Gastrocnemius medialis (tissue), 4 donors: ENCODE data around the gene VWA1.

Experiments used
- CTCF ChIP-seq, 5 experiments: fragments of 450-650 bp in 3 of 5; fragments of 200-600 bp in 2 of 5; sonication (generic) in 2 of 5; IDR thresholded peaks in 4 of 5; conservative IDR thresholded peaks in 1 of 5; 1 replicate in 4 of 5; 2 replicates in 1 of 5; pipeline ENCODE4 v1.5.1; 2016 to 2019; ENCODE audit warnings: antibody characterized with exemption in 5 of 5, mild to moderate bottlenecking in 3 of 5, moderate library complexity in 3 of 5
- POLR2A ChIP-seq, 2 donors: fragments of 450-650 bp; IDR thresholded peaks; one replicate each; pipeline ENCODE4 v1.6.1; 2017; ENCODE audit warnings: antibody characterized with exemption in 2 of 2, mild to moderate bottlenecking in 2 of 2, moderate library complexity in 2 of 2

- TF ChIP-seq POLR2A (IDR thresholded peaks at IDR 0.05) (no peak), CTCF (IDR thresholded peaks at IDR 0.05 in 4 of 5, conservative IDR thresholded peaks at IDR 0.05 in 1 of 5) (no peak)
Observed at GRCh38 chr1:1411626-1412025, 23.9 kb upstream of the VWA1 start.
